K562 (cell line): ENCODE results near the gene PRXL2A. TPM values are rescaled to one million over a fixed set of nuclear protein-coding genes. Genes with fewer than 3 reads are reported as not detected.

Experiments used
- ATAC-seq: fragments of 200-7000 bp; cut with Tn5 transposase; 3 replicates; pipeline ENCODE4 v1.9.1; 2020; ENCODE audit warnings: moderate library complexity
- BruUV-seq: library from RNA; stranded (reverse); fragments of 400-500 nt; replicated peaks from 2 replicates; lab custom pipeline; 2021; lab: Mats Ljungman, UMichigan
- CTCF ChIA-PET: fragments of 300-600 bp; formaldehyde crosslinking; extraction: SDS; loops from one replicate; lab custom pipeline; 2021; ENCODE audit warnings: low intra/inter-chr PET ratio; lab: Yijun Ruan, JAX
- POLR2A ChIA-PET: fragments of 300-600, 350-650 bp; sonication (Branson Sonifier 250); formaldehyde crosslinking; extraction: SDS; loops from one replicate; lab custom pipeline; 2021; ENCODE audit warnings: antibody characterized with exemption, inconsistent platforms; lab: Yijun Ruan, JAX
- DNase-seq, 4 experiments: peaks; one replicate each; pipeline versions ENCODE4 v3.0.0 to v3.0.0-alpha.2; 2011 to 2018; ENCODE audit warnings: low spot score in 3 of 4, mixed read lengths in 3 of 4; ENCODE audit errors: extremely low read depth in 1 of 4
- FAIRE-seq: peaks from 2 replicates; lab custom pipeline; 2011; peaks lifted over from hg19 to GRCh38; lab: Jason Lieb, UNC
- H2AFZ ChIP-seq: 2 replicates; pipeline ENCODE4 v1.6.0; 2011; ENCODE audit warnings: low read depth, low read length, control low read depth, inconsistent platforms
- H3K27ac ChIP-seq: fragments of 200-600 bp; 3 replicates; pipeline ENCODE4 v1.8.0; 2011; ENCODE audit warnings: low read depth, mild to moderate bottlenecking, control low read depth, inconsistent platforms, low read length, moderate library complexity, mixed read lengths; ENCODE audit errors: extremely low read depth
- H3K27me3 ChIP-seq, 2 experiments: fragments of 300-600 bp in 1 of 2; 2 replicates in 1 of 2; 3 replicates in 1 of 2; pipeline versions ENCODE4 v1.6.0 to v1.8.0; 2011; ENCODE audit warnings: inconsistent platforms in 2 of 2, low read length in 2 of 2, mild to moderate bottlenecking in 1 of 2, mixed read lengths in 1 of 2, moderate library complexity in 1 of 2; ENCODE audit not compliant: control insufficient read depth in 2 of 2, insufficient read depth in 2 of 2
- H3K36me3 ChIP-seq: fragments of 300-600 bp; 3 replicates; pipeline ENCODE4 v1.8.0; 2011; ENCODE audit warnings: mild to moderate bottlenecking, low read length, inconsistent platforms; ENCODE audit not compliant: control insufficient read depth, insufficient read depth
- H3K4me1 ChIP-seq, 2 experiments: fragments of 200-600 bp in 1 of 2; replicated peaks in 1 of 2; 2 replicates in 1 of 2; 3 replicates in 1 of 2; pipeline versions ENCODE4 v1.5.1 to v1.8.0; 2011; ENCODE audit warnings: inconsistent platforms in 2 of 2, low read length in 2 of 2, mild to moderate bottlenecking in 1 of 2, mixed read lengths in 1 of 2, moderate library complexity in 1 of 2; ENCODE audit not compliant: control insufficient read depth in 2 of 2, insufficient read depth in 2 of 2
- H3K4me2 ChIP-seq: 2 replicates; pipeline ENCODE4 v1.6.1; 2011; ENCODE audit warnings: low read length, control low read depth, inconsistent platforms, mixed read lengths; ENCODE audit not compliant: insufficient read depth
- H3K4me3 ChIP-seq: fragments of 200-600 bp; sonication (generic), shearing (Covaris generic); 2 replicates; pipeline ENCODE4 v1.5.1; 2016; ENCODE audit warnings: control low read depth, inconsistent platforms
- H3K79me2 ChIP-seq: fragments of 200-600 bp; 3 replicates; pipeline ENCODE4 v1.8.0; 2011; ENCODE audit warnings: low read length, inconsistent platforms; ENCODE audit not compliant: control insufficient read depth, insufficient read depth
- H3K9ac ChIP-seq, 2 experiments: 2 replicates each; pipeline versions ENCODE4 v1.6.0 to v1.6.1; 2011; ENCODE audit warnings: low read depth in 2 of 2, low read length in 2 of 2, control low read depth in 1 of 2, inconsistent platforms in 1 of 2, mild to moderate bottlenecking in 1 of 2, mixed read lengths in 1 of 2; ENCODE audit not compliant: insufficient read depth in 1 of 2
- H3K9me1 ChIP-seq: one replicate; pipeline ENCODE4 v1.6.0; 2011; ENCODE audit warnings: inconsistent platforms, mild to moderate bottlenecking, low read length, moderate library complexity; ENCODE audit not compliant: control insufficient read depth, insufficient read depth
- H3K9me3 ChIP-seq: replicated peaks from 2 replicates; pipeline ENCODE4 v1.5.1; 2011; ENCODE audit warnings: low read depth, low read length, inconsistent platforms; ENCODE audit not compliant: control insufficient read depth, insufficient read depth
- H4K20me1 ChIP-seq: replicated peaks from 2 replicates; pipeline ENCODE4 v1.6.1; 2011; ENCODE audit warnings: low read length, inconsistent platforms, mixed read lengths; ENCODE audit not compliant: control insufficient read depth, insufficient read depth
- CREB1 ChIP-seq, 2 experiments: sonication (generic) in 1 of 2; formaldehyde crosslinking in 1 of 2; IDR thresholded peaks; 2 replicates each; pipeline versions ENCODE4 v1.6.1 to v1.8.0; 2012 to 2022; ENCODE audit warnings: inconsistent platforms in 1 of 2, mild to moderate bottlenecking in 1 of 2, missing genetic modification reagents in 1 of 2, moderate library complexity in 1 of 2
- EZH2 ChIP-seq: IDR thresholded peaks from 2 replicates; pipeline ENCODE4 v1.6.1; 2012; ENCODE audit warnings: low read depth, mild to moderate bottlenecking, inconsistent platforms, low read length, borderline replicate concordance
- HMGN3 ChIP-seq: IDR thresholded peaks from 2 replicates; pipeline ENCODE4 v1.6.1; 2011; ENCODE audit warnings: borderline replicate concordance, low read depth, mild to moderate bottlenecking, mixed read lengths, low read length; ENCODE audit not compliant: insufficient read length; ENCODE audit errors: extremely low read depth
- KDM4B ChIP-seq, 2 experiments: fragments of 450-650 bp in 1 of 2; sonication (generic) in 1 of 2; IDR thresholded peaks; 2 replicates each; pipeline ENCODE4 v1.6.1; 2016 to 2017; ENCODE audit warnings: borderline replicate concordance in 2 of 2, antibody characterized with exemption in 1 of 2, low read depth in 1 of 2, mild to moderate bottlenecking in 1 of 2
- KLF10 ChIP-seq: fragments of 250-450 bp; sonication (Bioruptor Pico); IDR thresholded peaks from 2 replicates; pipeline ENCODE4 v1.6.1; 2021; ENCODE audit warnings: matching md5 sums
- MAFG ChIP-seq: fragments of 450-650 bp; conservative IDR thresholded peaks from 2 replicates; pipeline ENCODE4 v1.6.1; 2016; ENCODE audit warnings: missing genetic modification characterization, missing compliant biosample characterization
- MEF2A ChIP-seq: IDR thresholded peaks from 2 replicates; pipeline ENCODE4 v1.6.1; 2011; ENCODE audit warnings: low read depth, mild to moderate bottlenecking, low read length, moderate library complexity; ENCODE audit not compliant: control insufficient read depth
- NONO ChIP-seq, 2 experiments: fragments of 200-400 bp in 1 of 2; fragments of 450-650 bp in 1 of 2; formaldehyde crosslinking in 1 of 2; IDR thresholded peaks; 2 replicates each; pipeline ENCODE4 v1.6.1; 2017; ENCODE audit warnings: low read depth in 2 of 2, mild to moderate bottlenecking in 2 of 2, moderate library complexity in 2 of 2, low read length in 1 of 2
- SRSF7 ChIP-seq: fragments of 200-400 bp; formaldehyde crosslinking; optimal IDR thresholded peaks from 2 replicates; pipeline ENCODE3; 2017; ENCODE audit warnings: mild to moderate bottlenecking, low read depth, low read length
- ZNF354B ChIP-seq: fragments of 250-450 bp; sonication (Bioruptor Pico); IDR thresholded peaks from 2 replicates; pipeline ENCODE4 v1.4.0; 2020
- ZNF431 ChIP-seq: sonication (generic); formaldehyde crosslinking; IDR thresholded peaks from 2 replicates; pipeline ENCODE4 v1.8.0; 2022; ENCODE audit warnings: mild to moderate bottlenecking, missing genetic modification reagents
- WGBS: fragments of 100-300 bp; shearing (Covaris generic); methylation state at CpG from one replicate; pipeline ENCODE4 v1.1.6; 2016; ENCODE audit warnings: low coverage, mixed read lengths; ENCODE audit not compliant: insufficient coverage; ENCODE audit errors: missing lambda C conversion rate; 5-methylcytosine and 5-hydroxymethylcytosine counted together
- in situ Hi-C: fragments of 300-500 bp; cut with MboI; formaldehyde crosslinking; loops from 4 replicates; pipeline ENCODE4 v1.15.0; 2018; ENCODE audit warnings: inconsistent platforms, mixed read lengths
- intact Hi-C: fragments of 100-400 bp; cut with micrococcal nuclease; formaldehyde crosslinking; loops from 2 replicates; pipeline ENCODE4 v1.14.2; 2022
- polyA plus RNA-seq, 8 experiments: library from polyadenylated mRNA; depleted of rRNA in 4 of 8; stranded (reverse) in 5 of 8; unstranded in 3 of 8; fragments of >200 nt; fragmentation: Nextera tagmentation in 2 of 8; fragmentation: Illumina TruSeq in 1 of 8; extraction: Ambion mirVana in 2 of 8; extraction: Trizol in 1 of 8; gene quantifications; 2 replicates each; pipeline versions ENCODE4 v1.2.1 to v1.2.3, GENCODE V29; 2011 to 2014; ENCODE audit warnings: inconsistent platforms in 1 of 8, missing spikeins in 1 of 8
- total RNA-seq, 7 experiments: library from RNA; depleted of rRNA in 6 of 7; stranded (reverse); fragments of >200 nt in 6 of 7; fragmentation: Illumina TruSeq in 2 of 7; extraction: Trizol in 2 of 7; gene quantifications; 2 replicates each; pipeline versions ENCODE4 v1.2.1 to v1.2.3, GENCODE V29; 2011 to 2021; ENCODE audit warnings: low replicate concordance in 1 of 7
- TF ChIP-seq, protein P1 (sequence below): sonication (generic); formaldehyde crosslinking; IDR thresholded peaks from 2 replicates; pipeline ENCODE4 v1.8.0; 2022; ENCODE audit warnings: mild to moderate bottlenecking, missing genetic modification reagents
- TF ChIP-seq, protein P2 (sequence below), 2 experiments: fragments of 450-650 bp; conservative IDR thresholded peaks; 2 replicates each; pipeline ENCODE4 v1.6.1; 2017; ENCODE audit warnings: mild to moderate bottlenecking in 2 of 2, moderate library complexity in 2 of 2

PRXL2A gene
- total and polyA plus RNA-seq, 9 of the 15 experiments (the other 6 are each of a cell fraction or from before 2014, with no cell fraction given): 0.14 to 1.2 (median 0.75) TPM

DNA sequence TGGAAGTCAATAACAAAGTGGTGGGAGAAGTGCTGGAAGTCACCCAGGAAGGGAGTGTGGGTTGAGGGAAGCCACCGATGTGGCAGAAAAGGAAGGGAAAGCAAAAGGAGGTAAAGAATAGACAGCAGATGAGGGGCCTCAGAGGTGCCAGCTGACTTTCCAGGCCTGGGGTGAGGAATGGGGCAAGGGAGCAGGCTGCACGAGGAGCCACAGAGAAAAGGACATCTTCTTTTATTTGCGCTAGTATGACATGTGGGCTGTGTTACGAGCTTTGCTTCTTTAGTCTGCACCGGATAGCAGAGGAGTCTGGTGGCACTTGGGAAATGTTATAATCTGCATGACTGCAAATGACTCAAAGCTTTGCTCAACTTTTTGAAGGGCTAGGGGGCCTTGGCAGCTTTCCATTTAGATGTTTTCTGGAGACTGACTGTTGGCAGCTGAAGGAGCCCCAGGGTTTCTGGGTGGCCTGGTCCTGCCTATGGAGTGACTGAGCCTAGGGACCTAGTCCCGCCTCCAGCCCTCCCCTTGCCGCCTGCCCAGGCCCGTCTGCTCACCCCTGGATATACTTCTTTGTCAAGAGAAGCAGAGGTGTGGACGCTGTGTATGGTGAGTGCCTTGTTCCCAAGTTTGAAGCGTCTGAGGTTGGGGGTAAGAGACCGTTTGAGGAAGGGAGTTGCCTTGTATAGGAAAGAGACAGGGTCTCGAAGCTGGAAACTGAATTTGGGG is 5.1 kb downstream of the PRXL2A start:
- peak overlapping the region; percentile 6; the same call in 1 of the 2 replicates for H3K4me2 ChIP-seq
- in situ Hi-C loops: no loop called here
- TF ChIP-seq HMGN3 (no peak), ZNF354B (CRISPR knock-in tag) (no peak), MEF2A (no peak), CREB1 (IDR thresholded peaks at IDR 0.05) (no peak), CREB1 (CRISPR knock-in tag; IDR thresholded peaks at IDR 0.05) (no peak), MAFG (tag) (no peak), KDM4B (IDR thresholded peaks at IDR 0.05; ENCODE audit: borderline replicate concordance in 2 of 2, low read depth in 1 of 2) (no peak), SRSF7 (no peak), KLF10 (CRISPR knock-in tag) (no peak), NONO (IDR thresholded peaks at IDR 0.05; ENCODE audit: low read depth in 2 of 2, low read length in 1 of 2) (no peak), ZNF431 (CRISPR knock-in tag) (no peak), EZH2 (no peak)
- TF ChIP-seq, protein P1, sequence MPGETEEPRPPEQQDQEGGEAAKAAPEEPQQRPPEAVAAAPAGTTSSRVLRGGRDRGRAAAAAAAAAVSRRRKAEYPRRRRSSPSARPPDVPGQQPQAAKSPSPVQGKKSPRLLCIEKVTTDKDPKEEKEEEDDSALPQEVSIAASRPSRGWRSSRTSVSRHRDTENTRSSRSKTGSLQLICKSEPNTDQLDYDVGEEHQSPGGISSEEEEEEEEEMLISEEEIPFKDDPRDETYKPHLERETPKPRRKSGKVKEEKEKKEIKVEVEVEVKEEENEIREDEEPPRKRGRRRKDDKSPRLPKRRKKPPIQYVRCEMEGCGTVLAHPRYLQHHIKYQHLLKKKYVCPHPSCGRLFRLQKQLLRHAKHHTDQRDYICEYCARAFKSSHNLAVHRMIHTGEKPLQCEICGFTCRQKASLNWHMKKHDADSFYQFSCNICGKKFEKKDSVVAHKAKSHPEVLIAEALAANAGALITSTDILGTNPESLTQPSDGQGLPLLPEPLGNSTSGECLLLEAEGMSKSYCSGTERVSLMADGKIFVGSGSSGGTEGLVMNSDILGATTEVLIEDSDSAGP (CRISPR knock-in tag): no peak
- TF ChIP-seq, protein P2, sequence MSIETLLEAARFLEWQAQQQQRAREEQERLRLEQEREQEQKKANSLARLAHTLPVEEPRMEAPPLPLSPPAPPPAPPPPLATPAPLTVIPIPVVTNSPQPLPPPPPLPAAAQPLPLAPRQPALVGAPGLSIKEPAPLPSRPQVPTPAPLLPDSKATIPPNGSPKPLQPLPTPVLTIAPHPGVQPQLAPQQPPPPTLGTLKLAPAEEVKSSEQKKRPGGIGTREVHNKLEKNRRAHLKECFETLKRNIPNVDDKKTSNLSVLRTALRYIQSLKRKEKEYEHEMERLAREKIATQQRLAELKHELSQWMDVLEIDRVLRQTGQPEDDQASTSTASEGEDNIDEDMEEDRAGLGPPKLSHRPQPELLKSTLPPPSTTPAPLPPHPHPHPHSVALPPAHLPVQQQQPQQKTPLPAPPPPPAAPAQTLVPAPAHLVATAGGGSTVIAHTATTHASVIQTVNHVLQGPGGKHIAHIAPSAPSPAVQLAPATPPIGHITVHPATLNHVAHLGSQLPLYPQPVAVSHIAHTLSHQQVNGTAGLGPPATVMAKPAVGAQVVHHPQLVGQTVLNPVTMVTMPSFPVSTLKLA (conservative IDR thresholded peaks at IDR 0.05): no peak
- TF ChIP-seq, all 486 proteins: peak for 0
- peaks cover under 1 to 19% of the 10 kb centered on the region in 2 experiments; a peak in 3 of 5 replicates for H3K27me3 ChIP-seq
- no peaks in the 10 kb centered on the region for H3K9me3 ChIP-seq
- no peaks in the 10 kb centered on the region for H3K36me3 ChIP-seq
- no peak for FAIRE-seq
- peak overlapping the region; percentile 37; the same call in 1 of the 2 replicates for H2AFZ ChIP-seq
- no peak overlapping the region for H3K4me3 ChIP-seq
- CTCF ChIA-PET: no interaction called here
- no peaks in the 10 kb centered on the region for H4K20me1 ChIP-seq
- intact Hi-C loops: no loop called here
- peaks cover 16 to 26% of the 10 kb centered on the region in 2 experiments for H3K4me1 ChIP-seq
- H3K9ac ChIP-seq: peak overlapping the region in 1 of 2 experiments; percentile 27; a peak in 1 of 4 replicates
- ATAC-seq: peak; percentile 51
- no peak overlapping the region for H3K27ac ChIP-seq
- BruUV-seq: no TSS peak
- H3K79me2 ChIP-seq: no peaks in the 10 kb centered on the region
- H3K9me1 ChIP-seq: no peaks in the 10 kb centered on the region
- POLR2A ChIA-PET: interaction anchor here (0.6 kb wide), 2 partner anchors 130 to 249 kb away, joined by 3 read pairs; no protein-coding TSS in a partner anchor
- WGBS: 21% methylated on average over 12 of the region's 12 CpGs
- no peak for DNase-seq
